Thymus (tissue), 11 donors: ENCODE measurements around the gene PPP3CA. TPM values are rescaled to one million over a fixed set of nuclear protein-coding genes. Genes with fewer than 3 reads are reported as not detected.

Experiments used
- DNase-seq, 9 donors: peaks; one replicate each; pipeline ENCODE4 v3.0.0-alpha.2; 2013; ENCODE audit warnings: low spot score in 9 of 9, low read depth in 6 of 9, missing footprints in 1 of 9
- H3K27ac ChIP-seq, 2 donors: one replicate each; pipeline ENCODE4 v1.5.1; 2013; ENCODE audit warnings: control low read depth in 1 of 2, low read depth in 1 of 2, low read length in 1 of 2, mild to moderate bottlenecking in 1 of 2, moderate library complexity in 1 of 2
- H3K27me3 ChIP-seq, 2 donors: one replicate each; pipeline ENCODE4 v1.5.1; 2013; ENCODE audit warnings: low read length in 1 of 2; ENCODE audit not compliant: control insufficient read depth in 2 of 2, insufficient read depth in 1 of 2
- H3K36me3 ChIP-seq, 2 donors: one replicate each; pipeline ENCODE4 v1.5.1; 2013; ENCODE audit warnings: low read length in 1 of 2, mild to moderate bottlenecking in 1 of 2, moderate library complexity in 1 of 2; ENCODE audit not compliant: control insufficient read depth in 2 of 2, insufficient read depth in 2 of 2
- H3K4me1 ChIP-seq, 2 donors: one replicate each; pipeline ENCODE4 v1.5.1; 2013; ENCODE audit warnings: low read length in 2 of 2; ENCODE audit not compliant: control insufficient read depth in 2 of 2, insufficient read depth in 2 of 2
- H3K4me3 ChIP-seq, 2 donors: one replicate each; pipeline ENCODE4 v1.5.1; 2013; ENCODE audit warnings: low read length in 2 of 2, control low read depth in 1 of 2, mild to moderate bottlenecking in 1 of 2
- H3K9me3 ChIP-seq, 2 donors: one replicate each; pipeline ENCODE4 v1.5.1; 2013; ENCODE audit warnings: low read length in 1 of 2, mild to moderate bottlenecking in 1 of 2; ENCODE audit not compliant: control insufficient read depth in 2 of 2, insufficient read depth in 1 of 2
- WGBS: extraction: QIAGEN DNeasy Blood & Tissue Kit; methylation state at CpG from one replicate; pipeline ENCODE4 v1.1.7; 2013; 5-methylcytosine and 5-hydroxymethylcytosine counted together
- polyA plus RNA-seq: library from polyadenylated mRNA; stranded (reverse); fragments of 200-250 nt; gene quantifications from one replicate; pipeline ENCODE4 v1.2.3, GENCODE V29; 2013
- total RNA-seq: library from RNA; stranded (reverse); fragments of 120-200 nt; gene quantifications from one replicate; pipeline ENCODE4 v1.2.4, GENCODE V29; 2013
- donor health status: healthy.

The PPP3CA gene
- total and polyA plus RNA-seq, 2 donors = 12.9 to 17.3 TPM

- H3K27ac ChIP-seq = no peak overlapping the region
- H3K4me1 ChIP-seq = peaks cover 0 to 2% of the 10 kb centered on the region in 2 donors
- no peak overlapping the region for H3K4me3 ChIP-seq
- H3K36me3 ChIP-seq = no peaks in the 10 kb centered on the region
- no peaks in the 10 kb centered on the region for H3K9me3 ChIP-seq
- WGBS = 46% methylated on average over 2 of the region's 2 CpGs
- no peaks in the 10 kb centered on the region for H3K27me3 ChIP-seq
- DNase-seq = peak in 1 of 9 donors; percentile 9
These were observed 145.9 kb downstream of the PPP3CA start for GRCh38 chr4:101201421-101201820.

- H3K36me3 ChIP-seq = no peaks in the 10 kb centered on the region
- no peak overlapping the region for H3K4me3 ChIP-seq
- DNase-seq = no peak
- no peaks in the 10 kb centered on the region for H3K27me3 ChIP-seq
- H3K27ac ChIP-seq = no peak overlapping the region
- peaks cover 0 to 2% of the 10 kb centered on the region in 2 donors for H3K4me1 ChIP-seq
- WGBS = 92% methylated on average over 4 of the region's 4 CpGs
- H3K9me3 ChIP-seq = no peaks in the 10 kb centered on the region
These were observed 146.8 kb downstream of the PPP3CA start for GRCh38 chr4:101200561-101200960.

GRCh38 chr4:101199507-101200285 is 147.6 kb downstream of the PPP3CA start:
- Histone ChIP-seq H3K36me3 (no peaks in the 10 kb centered on the region), H3K9me3 (no peaks in the 10 kb centered on the region), H3K27ac (no peak overlapping the region), H3K4me1 (peaks cover 0 to 2% of the 10 kb centered on the region in 2 donors), H3K4me3 (no peak overlapping the region), H3K27me3 (no peaks in the 10 kb centered on the region)
- 62% methylated on average over 3 of the region's 3 CpGs for WGBS
- DNase-seq = no peak

- H3K9me3 ChIP-seq = no peaks in the 10 kb centered on the region
- WGBS = 96% methylated on average over 4 of the region's 4 CpGs
- H3K4me3 ChIP-seq = no peak overlapping the region
- H3K27me3 ChIP-seq = no peaks in the 10 kb centered on the region
- no peaks in the 10 kb centered on the region for H3K36me3 ChIP-seq
- no peak overlapping the region for H3K27ac ChIP-seq
- DNase-seq = no peak
- peaks cover 0 to 2% of the 10 kb centered on the region in 2 donors for H3K4me1 ChIP-seq
These were observed 148.5 kb downstream of the PPP3CA start for GRCh38 chr4:101198682-101199339.

- DNase-seq = no peak
- Histone ChIP-seq H3K9me3 (no peaks in the 10 kb centered on the region), H3K4me1 (peaks cover 0 to 2% of the 10 kb centered on the region in 2 donors), H3K27ac (no peak overlapping the region), H3K4me3 (no peak overlapping the region), H3K27me3 (no peaks in the 10 kb centered on the region), H3K36me3 (no peaks in the 10 kb centered on the region)
- 95% methylated on average over 4 of the region's 4 CpGs for WGBS
These were observed 150.0 kb downstream of the PPP3CA start for GRCh38 chr4:101197350-101197749.

- H3K36me3 ChIP-seq = no peaks in the 10 kb centered on the region
- H3K4me1 ChIP-seq = no peaks in the 10 kb centered on the region
- DNase-seq = no peak
- no peaks in the 10 kb centered on the region for H3K9me3 ChIP-seq
- no peak overlapping the region for H3K27ac ChIP-seq
- H3K27me3 ChIP-seq = no peaks in the 10 kb centered on the region
- no peak overlapping the region for H3K4me3 ChIP-seq
These were observed 155.1 kb downstream of the PPP3CA start for GRCh38 chr4:101192244-101192643.

GRCh38 chr4:101191302-101192098 is 155.8 kb downstream of the PPP3CA start:
- DNase-seq = no peak

GRCh38 chr4:101190751-101191150 is 156.6 kb downstream of the PPP3CA start:
- no peaks in the 10 kb centered on the region for H3K36me3 ChIP-seq
- no peak overlapping the region for H3K4me3 ChIP-seq
- no peaks in the 10 kb centered on the region for H3K27me3 ChIP-seq
- DNase-seq = no peak
- no peak overlapping the region for H3K27ac ChIP-seq
- no peaks in the 10 kb centered on the region for H3K4me1 ChIP-seq
- over 99% methylated on average over 3 of the region's 3 CpGs for WGBS
- no peaks in the 10 kb centered on the region for H3K9me3 ChIP-seq

More at GRCh38 chr4:101191302-101192098, 155.8 kb downstream of the PPP3CA start:
- H3K4me1 ChIP-seq = no peaks in the 10 kb centered on the region
- H3K9me3 ChIP-seq = no peaks in the 10 kb centered on the region
- H3K4me3 ChIP-seq = no peak overlapping the region
- H3K36me3 ChIP-seq = no peaks in the 10 kb centered on the region
- H3K27me3 ChIP-seq = no peaks in the 10 kb centered on the region
- 62% methylated on average over 4 of the region's 4 CpGs for WGBS
- H3K27ac ChIP-seq = peak overlapping the region; percentile 27 to 49

- DNase-seq = no peak
- H3K27me3 ChIP-seq = no peaks in the 10 kb centered on the region
- WGBS = 98% methylated on average over 4 of the region's 4 CpGs
- H3K9me3 ChIP-seq = no peaks in the 10 kb centered on the region
- no peak overlapping the region for H3K27ac ChIP-seq
- no peaks in the 10 kb centered on the region for H3K4me1 ChIP-seq
- H3K4me3 ChIP-seq = no peak overlapping the region
- H3K36me3 ChIP-seq = no peaks in the 10 kb centered on the region
These were observed 158.4 kb downstream of the PPP3CA start for GRCh38 chr4:101188906-101189305.
